Right lobe of liver (tissue), 6 donors: Measurements from ENCODE around the gene USP5. TPM values are rescaled to one million over a fixed set of nuclear protein-coding genes. Genes with fewer than 3 reads are reported as not detected.

Experiments
- ATAC-seq, 4 donors: fragments of 200-7000 bp; cut with Tn5 transposase; one replicate each; pipeline ENCODE4 v1.9.1; 2020; ENCODE audit warnings: mild to moderate bottlenecking in 4 of 4, moderate library complexity in 4 of 4
- DNase-seq, 3 donors: peaks; one replicate each; pipeline ENCODE4 v3.0.0-alpha.2; 2020
- H3K27ac ChIP-seq, 3 donors: fragments of 200-600 bp; one replicate each; pipeline ENCODE4 v1.8.0; 2022
- H3K27me3 ChIP-seq, 2 donors: fragments of 200-600 bp; one replicate each; pipeline ENCODE4 v1.8.0; 2022
- H3K36me3 ChIP-seq, 4 donors: fragments of 200-600 bp; sonication (generic) in 1 of 4; one replicate each; pipeline versions ENCODE4 v1.5.1 to v1.8.0; 2017 to 2022; ENCODE audit warnings: control low read depth in 1 of 4
- H3K4me1 ChIP-seq, 4 donors: fragments of 200-600 bp; sonication (generic) in 1 of 4; one replicate each; pipeline versions ENCODE4 v1.5.1 to v1.8.0; 2017 to 2022; ENCODE audit warnings: control low read depth in 1 of 4
- H3K4me3 ChIP-seq, 3 donors: fragments of 200-600 bp; one replicate each; pipeline ENCODE4 v1.8.0; 2022
- H3K9me3 ChIP-seq, 4 donors: fragments of 200-600 bp; sonication (generic) in 1 of 4; one replicate each; pipeline versions ENCODE4 v1.5.1 to v1.8.0; 2017 to 2022; ENCODE audit warnings: control low read depth in 1 of 4
- CTCF ChIP-seq, 4 donors: fragments of 200-600 bp in 3 of 4; fragments of 450-650 bp in 1 of 4; IDR thresholded peaks; one replicate each; pipeline versions ENCODE4 v1.5.1 to v1.8.0; 2016 to 2022; ENCODE audit warnings: antibody characterized with exemption in 4 of 4, mild to moderate bottlenecking in 2 of 4
- POLR2A ChIP-seq: fragments of 450-650 bp; IDR thresholded peaks from one replicate; pipeline ENCODE4 v1.6.1; 2017; ENCODE audit warnings: antibody characterized with exemption, mild to moderate bottlenecking
- WGBS: methylation state at CpG from one replicate; pipeline ENCODE4 v1.1.6; 2018; ENCODE audit warnings: low coverage, low lambda C conversion rate; ENCODE audit not compliant: insufficient coverage; ENCODE audit errors: missing lambda C conversion rate; 5-methylcytosine and 5-hydroxymethylcytosine counted together
- intact Hi-C, 2 donors: fragments of 100-400 bp; cut with DNase I; formaldehyde crosslinking; loops; one replicate each; pipeline versions ENCODE4 v1.11.2 to v1.14.1; 2022
- total RNA-seq, 6 experiments: library from RNA; depleted of rRNA in 2 of 6; stranded (reverse); fragments of >200 nt in 2 of 6; fragmentation: NEBNext Ultra II Directional in 3 of 6; extraction: Animal tissue kit (Norgen Biotek cat#: 25700) in 3 of 6; gene quantifications; one replicate each; pipeline versions ENCODE4 v1.1.0 to v1.2.4, GENCODE V29; 2016 to 2023
- donor health status: DM: no; HTN: yes; CAD: no.
- donor health status: DM: no; HTN: no; CAD: no.
- donor health status: DM: no; HTN: no; CAD: no.
- donor health status: DM: no; HTN: yes; CAD: no.
- donor health status: DM: no; HTN: yes; CAD: no.

USP5 gene
- total RNA-seq, 6 experiments from 2014 or later: 38.2 to 59.5 (median 42.6) TPM

DNA sequence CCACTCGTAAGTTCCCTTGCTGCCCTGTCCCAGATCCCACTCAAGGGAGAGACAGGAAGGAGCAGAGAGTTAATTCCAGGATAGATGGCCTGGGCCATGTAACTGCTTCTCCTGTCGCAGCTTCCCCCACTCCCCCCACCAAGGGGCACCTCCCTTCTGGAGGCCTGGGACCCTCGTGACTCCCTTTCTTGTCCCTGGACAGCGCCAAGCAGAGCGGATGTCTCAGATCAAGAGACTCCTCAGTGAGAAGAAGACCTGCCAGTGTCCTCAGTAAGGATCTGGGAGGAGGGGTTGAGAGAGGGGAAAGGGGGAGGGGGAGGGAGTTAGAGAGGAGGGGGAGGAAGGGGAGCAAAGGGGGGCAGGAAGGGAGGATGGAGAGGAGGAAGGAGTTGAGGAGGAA lies 33.3 kb upstream of the USP5 start:
- Histone ChIP-seq H3K4me3 (peak overlapping the region in 1 of 3 donors; percentile 13), H3K4me1 (peaks cover 0 to 5% (median 0%) of the 10 kb centered on the region in 4 donors), H3K27me3 (no peaks in the 10 kb centered on the region), H3K9me3 (no peaks in the 10 kb centered on the region), H3K27ac (peak overlapping the region in 1 of 3 donors; percentile 44), H3K36me3 (no peaks in the 10 kb centered on the region)
- ATAC-seq: no peak
- intact Hi-C loops: no loop called here
- 75% methylated on average over 5 of the region's 5 CpGs for WGBS
- DNase-seq: no peak
- TF ChIP-seq POLR2A: no peak
- no peak for TF ChIP-seq CTCF (IDR thresholded peaks at IDR 0.05)

DNA sequence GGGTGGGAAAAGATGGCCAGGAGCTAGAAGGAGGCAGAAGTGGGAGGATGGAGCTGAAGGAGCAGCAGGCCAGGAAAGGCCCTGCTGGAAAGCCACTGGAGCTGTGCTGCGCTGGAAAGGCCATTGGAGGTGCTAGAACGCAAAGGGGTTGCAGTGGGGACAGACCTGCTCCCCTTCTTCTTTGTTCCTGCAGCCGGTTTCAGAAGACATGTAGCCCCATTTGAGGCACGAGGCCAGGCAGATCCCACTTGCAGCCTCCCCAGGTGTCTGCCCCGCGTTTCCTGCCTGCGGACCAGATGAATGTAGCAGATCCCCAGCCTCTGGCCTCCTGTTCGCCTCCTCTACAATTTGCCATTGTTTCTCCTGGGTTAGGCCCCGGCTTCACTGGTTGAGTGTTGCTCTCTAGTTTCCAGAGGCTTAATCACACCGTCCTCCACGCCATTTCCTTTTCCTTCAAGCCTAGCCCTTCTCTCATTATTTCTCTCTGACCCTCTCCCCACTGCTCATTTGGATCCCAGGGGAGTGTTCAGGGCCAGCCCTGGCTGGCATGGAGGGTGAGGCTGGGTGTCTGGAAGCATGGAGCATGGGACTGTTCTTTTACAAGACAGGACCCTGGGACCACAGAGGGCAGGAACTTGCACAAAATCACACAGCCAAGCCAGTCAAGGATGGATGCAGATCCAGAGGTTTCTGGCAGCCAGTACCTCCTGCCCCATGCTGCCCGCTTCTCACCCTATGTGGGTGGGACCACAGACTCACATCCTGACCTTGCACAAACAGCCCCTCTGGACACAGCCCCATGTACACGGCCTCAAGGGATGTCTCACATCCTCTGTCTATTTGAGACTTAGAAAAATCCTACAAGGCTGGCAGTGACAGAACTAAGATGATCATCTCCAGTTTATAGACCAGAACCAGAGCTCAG lies 32.6 kb upstream of the USP5 start:
- 76% methylated on average over 7 of the region's 13 CpGs for WGBS
- Histone ChIP-seq H3K9me3 (no peaks in the 10 kb centered on the region), H3K4me3 (no peak overlapping the region), H3K27me3 (no peaks in the 10 kb centered on the region), H3K36me3 (no peaks in the 10 kb centered on the region), H3K4me1 (peaks cover 0 to 5% (median 0%) of the 10 kb centered on the region in 4 donors), H3K27ac (peak overlapping the region in 1 of 3 donors; percentile 5)
- no peak for DNase-seq
- ATAC-seq: no peak
- intact Hi-C loops: no loop called here
- no peak for TF ChIP-seq CTCF (IDR thresholded peaks at IDR 0.05)
- TF ChIP-seq POLR2A: no peak

- Histone ChIP-seq H3K36me3 (no peaks in the 10 kb centered on the region), H3K9me3 (no peaks in the 10 kb centered on the region), H3K27ac (peak overlapping the region in 1 of 3 donors; percentile 5), H3K4me1 (peaks cover 0 to 5% (median 0%) of the 10 kb centered on the region in 4 donors), H3K4me3 (no peak overlapping the region), H3K27me3 (no peaks in the 10 kb centered on the region)
- intact Hi-C loops: no loop called here
- no peak for DNase-seq
- 60% methylated on average over 1 of the region's 5 CpGs for WGBS
- peak in 1 of 4 donors; percentile 14 for ATAC-seq
- no peak for TF ChIP-seq POLR2A
- TF ChIP-seq CTCF (IDR thresholded peaks at IDR 0.05): no peak
Measured at GRCh38 chr12:6820166-6820565, 31.8 kb upstream of the USP5 start.

- DNase-seq: peak in 1 of 3 donors; percentile 55
- Histone ChIP-seq H3K4me3 (peak within 1 kb of the TSS; percentile 19 to 29 (median 20)), H3K27me3 (no peaks in the 10 kb centered on the region), H3K4me1 (peaks cover 0 to 5% (median 0%) of the 10 kb centered on the region in 4 donors), H3K27ac (peak within 1 kb of the TSS in 2 of 3 donors; percentile 6 to 18), H3K36me3 (no peaks in the 10 kb centered on the region), H3K9me3 (no peaks in the 10 kb centered on the region)
- no peak for TF ChIP-seq POLR2A
- TF ChIP-seq CTCF (IDR thresholded peaks at IDR 0.05): no peak
- WGBS: 2% methylated on average over 23 of the region's 28 CpGs
- peak; percentile 33 to 54 (median 42) for ATAC-seq
- intact Hi-C loops: no loop called here
Measured at GRCh38 chr12:6821591-6822425, 30.1 kb upstream of the USP5 start, which contains the start of gene GPR162. GPR162 (plus strand) TSS chr12:6821821; CDS start chr12:6823899, 2,078 bp downstream.
